ENCODE measurements around the gene PXMP4. TPM values are rescaled to one million over a fixed set of nuclear protein-coding genes. Genes with fewer than 3 reads are reported as not detected.

PXMP4 gene
- total RNA-seq, 1 donor from 2014 or later, result 35.6 TPM

GRCh38 chr20:33716498-33716897 is 3.6 kb downstream of the PXMP4 start:
- intact Hi-C loops (cut with DNase I), result no loop called here
- H3K27ac ChIP-seq, result no peak overlapping the region
- H3K9me3 ChIP-seq, result no peaks in the 10 kb centered on the region
- H3K27me3 ChIP-seq, result no peaks in the 10 kb centered on the region
- TF ChIP-seq, protein P1, sequence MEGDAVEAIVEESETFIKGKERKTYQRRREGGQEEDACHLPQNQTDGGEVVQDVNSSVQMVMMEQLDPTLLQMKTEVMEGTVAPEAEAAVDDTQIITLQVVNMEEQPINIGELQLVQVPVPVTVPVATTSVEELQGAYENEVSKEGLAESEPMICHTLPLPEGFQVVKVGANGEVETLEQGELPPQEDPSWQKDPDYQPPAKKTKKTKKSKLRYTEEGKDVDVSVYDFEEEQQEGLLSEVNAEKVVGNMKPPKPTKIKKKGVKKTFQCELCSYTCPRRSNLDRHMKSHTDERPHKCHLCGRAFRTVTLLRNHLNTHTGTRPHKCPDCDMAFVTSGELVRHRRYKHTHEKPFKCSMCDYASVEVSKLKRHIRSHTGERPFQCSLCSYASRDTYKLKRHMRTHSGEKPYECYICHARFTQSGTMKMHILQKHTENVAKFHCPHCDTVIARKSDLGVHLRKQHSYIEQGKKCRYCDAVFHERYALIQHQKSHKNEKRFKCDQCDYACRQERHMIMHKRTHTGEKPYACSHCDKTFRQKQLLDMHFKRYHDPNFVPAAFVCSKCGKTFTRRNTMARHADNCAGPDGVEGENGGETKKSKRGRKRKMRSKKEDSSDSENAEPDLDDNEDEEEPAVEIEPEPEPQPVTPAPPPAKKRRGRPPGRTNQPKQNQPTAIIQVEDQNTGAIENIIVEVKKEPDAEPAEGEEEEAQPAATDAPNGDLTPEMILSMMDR (IDR thresholded peaks at IDR 0.05), result no peak
- no peak overlapping the region for H3K4me3 ChIP-seq
- no peak for DNase-seq
- peaks cover 38% of the 10 kb centered on the region for H3K36me3 ChIP-seq
- no peak for ATAC-seq
- H3K4me1 ChIP-seq, result peaks cover 11% of the 10 kb centered on the region

DNA sequence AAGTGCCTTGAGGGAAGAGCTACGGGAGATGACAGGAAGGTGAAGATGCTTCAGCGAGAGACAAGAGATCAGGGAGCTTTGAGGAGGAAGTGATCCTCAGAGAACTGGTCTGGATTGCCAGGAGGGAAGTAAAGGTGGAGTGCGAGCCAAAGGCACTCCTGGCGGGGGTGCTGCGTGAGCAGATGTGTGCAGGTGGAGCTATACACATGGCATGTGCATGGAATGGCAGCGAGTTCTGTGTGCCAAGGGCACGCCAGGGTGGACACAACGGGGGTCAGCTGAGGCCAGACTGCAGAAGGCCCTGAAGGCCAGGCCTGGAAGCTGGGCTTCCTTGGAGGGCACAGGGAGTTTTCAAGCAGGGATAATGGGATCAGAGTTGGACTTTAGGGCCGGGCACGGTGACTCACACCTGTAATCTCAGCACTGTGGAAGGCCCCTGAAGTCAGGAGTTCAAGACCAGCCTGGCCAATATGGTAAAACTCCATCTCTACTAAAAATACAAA is 6.2 kb downstream of the PXMP4 start:
- TF ChIP-seq, protein P1 (IDR thresholded peaks at IDR 0.05), result no peak
- DNase-seq (no peak), ATAC-seq (no peak)
- Histone ChIP-seq H3K36me3 (peaks cover 49% of the 10 kb centered on the region), H3K27ac (no peak overlapping the region), H3K4me3 (no peak overlapping the region), H3K9me3 (no peaks in the 10 kb centered on the region), H3K4me1 (peaks cover 2% of the 10 kb centered on the region), H3K27me3 (no peaks in the 10 kb centered on the region)
- intact Hi-C loops (cut with DNase I), result no loop called here

- intact Hi-C loops (cut with DNase I), result no loop called here
- Histone ChIP-seq H3K27ac (no peak overlapping the region), H3K4me3 (no peak overlapping the region), H3K27me3 (no peaks in the 10 kb centered on the region), H3K4me1 (no peaks in the 10 kb centered on the region), H3K9me3 (no peaks in the 10 kb centered on the region), H3K36me3 (peaks cover 64% of the 10 kb centered on the region)
- ATAC-seq (no peak), DNase-seq (no peak)
- TF ChIP-seq, protein P1 (IDR thresholded peaks at IDR 0.05), result no peak
These were observed 8.7 kb downstream of the PXMP4 start for GRCh38 chr20:33711446-33711738.

GRCh38 chr20:33710681-33711445 is 9.2 kb downstream of the PXMP4 start:
- no peaks in the 10 kb centered on the region for H3K4me1 ChIP-seq
- H3K27ac ChIP-seq, result no peak overlapping the region
- H3K9me3 ChIP-seq, result no peaks in the 10 kb centered on the region
- no peak for ATAC-seq
- TF ChIP-seq, protein P1 (IDR thresholded peaks at IDR 0.05), result no peak
- DNase-seq, result no peak
- H3K4me3 ChIP-seq, result no peak overlapping the region
- intact Hi-C loops (cut with DNase I), result no loop called here
- H3K36me3 ChIP-seq, result peaks cover 69% of the 10 kb centered on the region
- H3K27me3 ChIP-seq, result no peaks in the 10 kb centered on the region

- no peak overlapping the region for H3K4me3 ChIP-seq
- TF ChIP-seq, protein P1 (IDR thresholded peaks at IDR 0.05), result no peak
- H3K27me3 ChIP-seq, result no peaks in the 10 kb centered on the region
- no peak for DNase-seq
- H3K27ac ChIP-seq, result no peak overlapping the region
- ATAC-seq, result peak; percentile 72
- intact Hi-C loops (cut with DNase I), result no loop called here
- H3K9me3 ChIP-seq, result no peaks in the 10 kb centered on the region
- no peaks in the 10 kb centered on the region for H3K4me1 ChIP-seq
- peaks cover 65% of the 10 kb centered on the region for H3K36me3 ChIP-seq
These were observed 10.1 kb downstream of the PXMP4 start for GRCh38 chr20:33709905-33710541.

Measured in upper lobe of right lung (tissue), 1 donor.